Liver (tissue), 9 donors: ENCODE data around the gene GCN1. TPM values are rescaled to one million over a fixed set of nuclear protein-coding genes. Genes with fewer than 3 reads are reported as not detected.

Experiments used
- DNase-seq: peaks from one replicate; pipeline ENCODE4 v3.0.0-alpha.2; 2017; ENCODE audit warnings: low spot score
- H3K27ac ChIP-seq, 2 donors: one replicate each; pipeline ENCODE4 v1.7.0; 2013; ENCODE audit warnings: inconsistent platforms in 2 of 2, low read length in 2 of 2, control low read depth in 1 of 2, low read depth in 1 of 2, mild to moderate bottlenecking in 1 of 2
- H3K27me3 ChIP-seq, 4 donors: one replicate each; pipeline versions ENCODE4 v1.6.1 to v1.7.0; 2013; ENCODE audit warnings: low read length in 3 of 4, inconsistent platforms in 1 of 4, mild to moderate bottlenecking in 1 of 4, moderate library complexity in 1 of 4; ENCODE audit not compliant: control insufficient read depth in 4 of 4, insufficient read depth in 4 of 4
- H3K36me3 ChIP-seq, 4 donors: one replicate each; pipeline versions ENCODE4 v1.6.1 to v1.7.0; 2013; ENCODE audit warnings: low read length in 3 of 4, mild to moderate bottlenecking in 3 of 4, low read depth in 1 of 4, moderate library complexity in 1 of 4; ENCODE audit not compliant: control insufficient read depth in 4 of 4, insufficient read depth in 3 of 4
- H3K4me1 ChIP-seq, 4 donors: one replicate each; pipeline versions ENCODE4 v1.6.1 to v1.7.0; 2013; ENCODE audit warnings: low read length in 3 of 4, mild to moderate bottlenecking in 3 of 4, moderate library complexity in 1 of 4; ENCODE audit not compliant: control insufficient read depth in 4 of 4, insufficient read depth in 4 of 4
- H3K4me3 ChIP-seq, 3 donors: one replicate each; pipeline versions ENCODE4 v1.6.1 to v1.7.0; 2013; ENCODE audit warnings: low read length in 3 of 3, control low read depth in 1 of 3, low read depth in 1 of 3, mild to moderate bottlenecking in 1 of 3
- H3K9ac ChIP-seq, 2 donors: one replicate each; pipeline ENCODE4 v1.7.0; 2013; ENCODE audit warnings: low read length in 2 of 2, mild to moderate bottlenecking in 2 of 2, moderate library complexity in 2 of 2, control low read depth in 1 of 2, low read depth in 1 of 2
- H3K9me3 ChIP-seq, 4 donors: one replicate each; pipeline versions ENCODE4 v1.6.1 to v1.7.0; 2013; ENCODE audit warnings: low read length in 3 of 4; ENCODE audit not compliant: control insufficient read depth in 4 of 4
- ATF3 ChIP-seq: IDR thresholded peaks from 2 replicates; pipeline ENCODE4 v1.6.1; 2016; ENCODE audit warnings: antibody characterized with exemption
- CTCF ChIP-seq: fragments of 150-350 bp; IDR thresholded peaks from 2 replicates; pipeline ENCODE4 v1.5.1; 2017; ENCODE audit warnings: improper control_type of control experiment, low read depth, low read length; ENCODE audit not compliant: missing input control
- EGR1 ChIP-seq, 2 donors: IDR thresholded peaks; 2 replicates each; pipeline ENCODE4 v1.6.1; 2016 to 2018; ENCODE audit warnings: antibody characterized with exemption in 2 of 2, low read depth in 2 of 2
- FOXA2 ChIP-seq: IDR thresholded peaks from 2 replicates; pipeline ENCODE4 v1.6.1; 2016; ENCODE audit warnings: antibody characterized with exemption
- HNF4A ChIP-seq, 2 donors: conservative IDR thresholded peaks; 2 replicates each; pipeline ENCODE4 v1.6.1; 2016; ENCODE audit warnings: antibody characterized with exemption in 2 of 2, mild to moderate bottlenecking in 2 of 2
- HNF4G ChIP-seq: IDR thresholded peaks from 2 replicates; pipeline ENCODE4 v1.6.1; 2016; ENCODE audit warnings: antibody characterized with exemption
- JUND ChIP-seq, 2 donors: IDR thresholded peaks; 2 replicates each; pipeline ENCODE4 v1.6.1; 2016; ENCODE audit warnings: antibody characterized with exemption in 2 of 2
- MAX ChIP-seq: IDR thresholded peaks from 2 replicates; pipeline ENCODE4 v1.6.1; 2016; ENCODE audit warnings: antibody characterized with exemption
- NR2F2 ChIP-seq: IDR thresholded peaks from 2 replicates; pipeline ENCODE4 v1.6.1; 2016; ENCODE audit warnings: antibody characterized with exemption
- REST ChIP-seq: IDR thresholded peaks from 2 replicates; pipeline ENCODE4 v1.6.1; 2016; ENCODE audit warnings: antibody characterized with exemption, mild to moderate bottlenecking
- RXRA ChIP-seq, 2 donors: IDR thresholded peaks; 2 replicates each; pipeline ENCODE4 v1.6.1; 2017 to 2018; ENCODE audit warnings: antibody characterized with exemption in 2 of 2, mild to moderate bottlenecking in 1 of 2
- SP1 ChIP-seq: IDR thresholded peaks from 2 replicates; pipeline ENCODE4 v1.6.1; 2018; ENCODE audit warnings: antibody characterized with exemption, mild to moderate bottlenecking
- YY1 ChIP-seq: IDR thresholded peaks from 2 replicates; pipeline ENCODE4 v1.6.1; 2016; ENCODE audit warnings: antibody characterized with exemption, mild to moderate bottlenecking
- ZBTB33 ChIP-seq: IDR thresholded peaks from 2 replicates; pipeline ENCODE4 v1.6.1; 2016; ENCODE audit warnings: antibody characterized with exemption
- WGBS: extraction: QIAGEN DNeasy Blood & Tissue Kit; methylation state at CpG from one replicate; pipeline ENCODE4 v1.1.7; 2013; 5-methylcytosine and 5-hydroxymethylcytosine counted together
- polyA plus RNA-seq, 2 donors: library from polyadenylated mRNA; stranded (reverse) in 1 of 2; unstranded in 1 of 2; fragments of 200-250 nt in 1 of 2; fragments of >200 nt in 1 of 2; fragmentation: Nextera tagmentation in 1 of 2; extraction: Ambion mirVana in 1 of 2; gene quantifications; one replicate each; pipeline versions ENCODE4 v1.2.1 to v1.2.3, GENCODE V29; 2013 to 2015
- total RNA-seq, 2 donors: library from RNA; depleted of rRNA; stranded (reverse); fragments of >200 nt; gene quantifications; one replicate each; pipeline ENCODE4 v1.2.3, GENCODE V29; 2014
- donor health status: healthy.
- donor health status: healthy.
- donor health status: healthy.
- donor health status: healthy.
- donor health status: healthy.

GCN1 gene
- total and polyA plus RNA-seq, 4 donors = 7.3 to 78.6 (median 25.8) TPM

GRCh38 chr12:120230326-120230973, 35.9 kb upstream of the GCN1 start:
- Histone ChIP-seq H3K27me3 (no peaks in the 10 kb centered on the region), H3K27ac (peak overlapping the region; percentile 78 to 92), H3K9ac (no peak overlapping the region), H3K4me1 (peaks cover 26 to 88% (median 79%) of the 10 kb centered on the region in 4 donors), H3K4me3 (no peak overlapping the region), H3K9me3 (no peaks in the 10 kb centered on the region), H3K36me3 (no peaks in the 10 kb centered on the region)
- no peak for DNase-seq
- 67% methylated on average over 9 of the region's 9 CpGs for WGBS
- TF ChIP-seq EGR1 (IDR thresholded peaks at IDR 0.05; ENCODE audit: low read depth in 2 of 2) = no peak
- no peak for TF ChIP-seq HNF4A (conservative IDR thresholded peaks at IDR 0.05)

GRCh38 chr12:120229487-120230325, 35.2 kb upstream of the GCN1 start:
- DNase-seq = no peak
- peak in 1 of 2 donors; percentile 63 for TF ChIP-seq HNF4A (conservative IDR thresholded peaks at IDR 0.05)
- TF ChIP-seq NR2F2 = peak; percentile 70
- peak; percentile 31 for TF ChIP-seq SP1
- peak; percentile 6 to 39 for TF ChIP-seq RXRA (IDR thresholded peaks at IDR 0.05)
- no peak for TF ChIP-seq HNF4G
- peaks cover 20 to 84% (median 73%) of the 10 kb centered on the region in 4 donors for H3K4me1 ChIP-seq
- H3K4me3 ChIP-seq = no peak overlapping the region
- no peaks in the 10 kb centered on the region for H3K36me3 ChIP-seq
- peak overlapping the region; percentile 78 to 92 for H3K27ac ChIP-seq
- WGBS = 62% methylated on average over 12 of the region's 12 CpGs
- no peaks in the 10 kb centered on the region for H3K9me3 ChIP-seq
- H3K27me3 ChIP-seq = no peaks in the 10 kb centered on the region
- H3K9ac ChIP-seq = peak overlapping the region; percentile 14 to 38

- Histone ChIP-seq H3K4me3 (no peak overlapping the region), H3K36me3 (no peaks in the 10 kb centered on the region), H3K4me1 (peaks cover 19 to 79% (median 67%) of the 10 kb centered on the region in 4 donors), H3K27me3 (no peaks in the 10 kb centered on the region), H3K27ac (peak overlapping the region; percentile 78 to 92), H3K9ac (peak overlapping the region in 1 of 2 donors; percentile 38), H3K9me3 (no peaks in the 10 kb centered on the region)
- 29% methylated on average over 7 of the region's 7 CpGs for WGBS
- TF ChIP-seq ZBTB33 = no peak
- TF ChIP-seq FOXA2 = no peak
- no peak for TF ChIP-seq JUND (IDR thresholded peaks at IDR 0.05)
- TF ChIP-seq CTCF = no peak
- no peak for TF ChIP-seq SP1
- no peak for TF ChIP-seq MAX
- TF ChIP-seq ATF3 = no peak
- no peak for TF ChIP-seq YY1
- no peak for TF ChIP-seq REST
- no peak for TF ChIP-seq NR2F2
- peak; percentile 60 for DNase-seq
Observed at GRCh38 chr12:120229071-120229486, 34.6 kb upstream of the GCN1 start.
